OCI-LY7 (cell line): ENCODE results near the gene SIGLEC10. TPM values are rescaled to one million over a fixed set of nuclear protein-coding genes. Genes with fewer than 3 reads are reported as not detected.
"Not testable (repeated sequence)": the region's sequence is repeated elsewhere in the genome, so short reads cannot be mapped to it uniquely, and the experiment has no call there.

Experiments used
- BruUV-seq: library from RNA; stranded (reverse); fragments of 400-500 nt; replicated peaks from 2 replicates; lab custom pipeline; 2021; lab: Mats Ljungman, UMichigan
- CTCF ChIA-PET: fragments of 300-600 bp; sonication (Branson Sonifier 250); formaldehyde crosslinking; loops from one replicate; lab custom pipeline; 2022; ENCODE audit warnings: antibody characterized with exemption; ENCODE audit not compliant: unreplicated experiment; lab: Charles Lee
- POLR2A ChIA-PET: fragments of 300-600 bp; sonication (Branson Sonifier 250); formaldehyde crosslinking; loops from one replicate; lab custom pipeline; 2022; ENCODE audit warnings: antibody characterized with exemption; lab: Charles Lee
- DNase-seq: peaks from one replicate; pipeline ENCODE4 v3.0.0-alpha.2; 2015; ENCODE audit warnings: low spot score
- H2AFZ ChIP-seq: fragments of 200-600 bp; sonication (generic), shearing (Covaris generic); 2 replicates; pipeline ENCODE4 v1.6.1; 2014; ENCODE audit warnings: mild to moderate bottlenecking, antibody characterized with exemption, low read length, moderate library complexity
- H3K27ac ChIP-seq: fragments of 200-600 bp; sonication (generic); 2 replicates; pipeline ENCODE4 v1.5.1; 2014; ENCODE audit warnings: mixed run types, low read depth, mild to moderate bottlenecking, moderate library complexity, low read length, inconsistent platforms; ENCODE audit not compliant: poor library complexity, severe bottlenecking
- H3K36me3 ChIP-seq: fragments of 200-600 bp; sonication (generic); 2 replicates; pipeline ENCODE4 v1.6.1; 2014; ENCODE audit warnings: mild to moderate bottlenecking, antibody characterized with exemption, low read length, moderate library complexity, mixed read lengths; ENCODE audit not compliant: insufficient read depth
- H3K4me1 ChIP-seq: fragments of 200-600 bp; sonication (generic); 2 replicates; pipeline ENCODE4 v1.5.1; 2014; ENCODE audit warnings: mild to moderate bottlenecking, low read length; ENCODE audit not compliant: insufficient read depth, poor library complexity, severe bottlenecking
- H3K4me2 ChIP-seq: fragments of 200-600 bp; sonication (generic); 2 replicates; pipeline ENCODE4 v1.6.1; 2014; ENCODE audit warnings: mild to moderate bottlenecking, low read length
- H3K4me3 ChIP-seq: fragments of 200-600 bp; sonication (generic); 2 replicates; pipeline ENCODE4 v1.5.1; 2014; ENCODE audit warnings: mild to moderate bottlenecking, low read depth, low read length; ENCODE audit not compliant: poor library complexity, severe bottlenecking
- H3K79me2 ChIP-seq: fragments of 200-600 bp; sonication (generic); 2 replicates; pipeline ENCODE4 v1.6.1; 2016; ENCODE audit warnings: low read depth, mild to moderate bottlenecking, low read length, moderate library complexity, mixed read lengths; ENCODE audit not compliant: insufficient read depth
- H3K9me2 ChIP-seq: fragments of 200-600 bp; sonication (generic); 2 replicates; pipeline ENCODE4 v1.6.1; 2016; ENCODE audit warnings: mild to moderate bottlenecking, low read length, mixed read lengths; ENCODE audit not compliant: insufficient read depth
- H3K9me3 ChIP-seq: fragments of 200-600 bp; sonication (generic); 2 replicates; pipeline ENCODE4 v1.6.1; 2014; ENCODE audit warnings: mild to moderate bottlenecking, mixed run types, low read length, mixed read lengths
- H4K20me1 ChIP-seq: fragments of 200-600 bp; sonication (generic); 2 replicates; pipeline ENCODE4 v1.6.1; 2014; ENCODE audit warnings: mild to moderate bottlenecking, antibody characterized with exemption, low read length, moderate library complexity, mixed read lengths; ENCODE audit not compliant: insufficient read depth
- CTCF ChIP-seq: fragments of 200-600 bp; sonication (generic); conservative IDR thresholded peaks from 2 replicates; pipeline ENCODE4 v1.5.1; 2014; ENCODE audit warnings: mild to moderate bottlenecking, antibody characterized with exemption, low read length, moderate library complexity, mixed read lengths
- EZH2phosphoT487 ChIP-seq: fragments of 200-600 bp; sonication (generic); IDR thresholded peaks from 2 replicates; pipeline ENCODE4 v1.6.1; 2018; ENCODE audit warnings: low read depth, borderline replicate concordance, mild to moderate bottlenecking, mixed run types, antibody characterized with exemption, low read length, moderate library complexity, mixed read lengths
- intact Hi-C: fragments of 100-400 bp; cut with micrococcal nuclease; formaldehyde crosslinking; loops from one replicate; pipeline ENCODE4 v1.10.0; 2022; ENCODE audit not compliant: unreplicated experiment
- total RNA-seq, 2 experiments: library from RNA; depleted of rRNA in 1 of 2; stranded (reverse); fragments of >200 nt in 1 of 2; shearing (Covaris generic) in 1 of 2; gene quantifications; 2 replicates each; pipeline ENCODE4 v1.2.3, GENCODE V29; 2014 to 2022

Gene SIGLEC10
- total RNA-seq, 2 experiments from 2014 or later, result 25.2 to 26.6 TPM

DNA sequence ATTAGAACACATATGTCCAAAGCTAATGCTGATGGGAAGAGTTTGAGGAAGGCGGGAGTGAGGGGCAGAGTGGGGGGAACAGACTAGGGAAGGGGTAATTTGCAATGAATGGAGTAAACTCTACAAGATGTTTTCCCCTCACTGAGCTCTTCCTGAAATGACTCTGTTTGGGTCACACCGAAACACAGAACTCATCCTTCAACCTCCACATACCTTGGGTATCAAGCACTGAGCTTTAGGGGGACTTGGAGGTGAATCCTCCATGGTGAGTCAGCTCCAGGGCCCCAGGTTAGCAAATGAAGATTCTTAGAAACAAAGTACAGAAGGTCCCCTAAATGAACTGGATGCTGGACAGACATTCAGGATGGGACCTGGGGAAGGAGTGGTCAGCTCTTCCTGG is 1.3 kb upstream of the SIGLEC10 start:
- Histone ChIP-seq H3K9me3 (no peaks in the 10 kb centered on the region), H3K27ac (no peak overlapping the region), H2AFZ (no peak overlapping the region), H3K79me2 (peaks cover 13% of the 10 kb centered on the region; the same call in 1 of the 2 replicates), H3K9me2 (no peaks in the 10 kb centered on the region), H3K4me3 (no peak overlapping the region), H3K4me1 (peaks cover 24% of the 10 kb centered on the region), H3K36me3 (peaks cover 16% of the 10 kb centered on the region; the same call in 1 of the 2 replicates), H3K4me2 (no peak overlapping the region), H4K20me1 (no peaks in the 10 kb centered on the region)
- ChIA-PET POLR2A (no interaction called here), CTCF (no interaction called here)
- no TSS peak for BruUV-seq
- intact Hi-C loops, result no loop called here
- no peak for DNase-seq
- no peak for TF ChIP-seq EZH2phosphoT487
- TF ChIP-seq CTCF, result no peak

DNA sequence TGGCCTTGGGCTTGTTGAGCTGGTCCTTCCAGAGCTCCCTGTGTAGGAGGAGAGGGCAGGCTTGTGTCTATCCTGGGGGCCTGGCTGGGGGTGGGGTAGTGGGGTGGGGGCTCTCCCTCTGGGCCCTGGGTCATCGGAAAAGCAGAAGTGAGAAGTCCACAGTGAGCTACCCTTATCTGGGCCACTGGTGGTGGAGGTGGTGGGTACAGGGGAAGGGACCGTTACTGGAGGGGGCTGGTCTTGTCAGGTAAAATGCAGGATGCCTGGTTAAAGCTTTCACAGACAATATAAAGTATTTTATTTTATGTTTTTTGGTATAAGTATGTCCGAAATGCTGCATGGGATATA is 342 bp upstream of the SIGLEC10 start:
- ChIA-PET CTCF (interaction anchor here (0.5 to 1.0 kb wide), 5 partner anchors 10 to 266 kb away, joined by 3 to 5 read pairs (median 3); partner anchors contain the start of gene ETFB), POLR2A (interaction anchor here (0.6 to 1.8 kb wide), 7 partner anchors 10 to 653 kb away, joined by 3 to 11 read pairs (median 5); no protein-coding TSS in a partner anchor)
- peak overlapping the region; percentile 73; the same call in 1 of the 2 replicates for H2AFZ ChIP-seq
- no peak for TF ChIP-seq EZH2phosphoT487
- TF ChIP-seq CTCF, result no peak
- H3K4me1 ChIP-seq, result peaks cover 24% of the 10 kb centered on the region
- H3K9me2 ChIP-seq, result no peaks in the 10 kb centered on the region
- no peaks in the 10 kb centered on the region for H3K9me3 ChIP-seq
- peak overlapping the region; percentile 81 for H3K27ac ChIP-seq
- H3K79me2 ChIP-seq, result peaks cover 13% of the 10 kb centered on the region; the same call in 1 of the 2 replicates
- peak overlapping the region; percentile 94 for H3K4me2 ChIP-seq
- H3K36me3 ChIP-seq, result peaks cover 25% of the 10 kb centered on the region; the same call in 1 of the 2 replicates
- DNase-seq, result peak; percentile 71
- intact Hi-C loops, result loop anchor here (1.0 to 2.0 kb wide), 4 partner anchors 22 to 79 kb away; partner anchors contain the start of gene ETFB
- H3K4me3 ChIP-seq, result peak overlapping the region; percentile 87
- H4K20me1 ChIP-seq, result no peaks in the 10 kb centered on the region
- no TSS peak for BruUV-seq

- peak overlapping the region; percentile 81 for H3K27ac ChIP-seq
- H3K9me3 ChIP-seq, CTCF ChIA-PET, H4K20me1 ChIP-seq, BruUV-seq, DNase-seq, H3K9me2 ChIP-seq: not testable (repeated sequence)
- peaks cover 29% of the 10 kb centered on the region for H3K36me3 ChIP-seq
- POLR2A ChIA-PET, result interaction anchor here (1.8 kb wide), 1 partner anchor 21 kb away, joined by 11 read pairs; no protein-coding TSS in a partner anchor
- peaks cover 13% of the 10 kb centered on the region; the same call in 1 of the 2 replicates for H3K79me2 ChIP-seq
- peak overlapping the region; percentile 94 for H3K4me2 ChIP-seq
- intact Hi-C loops, result loop anchor here (2.0 kb wide), 2 partner anchors 50 to 78 kb away; partner anchors contain the start of gene ETFB
- H3K4me3 ChIP-seq, result peak overlapping the region; percentile 87
- H2AFZ ChIP-seq, result peak overlapping the region; percentile 73; the same call in 1 of the 2 replicates
- peaks cover 24% of the 10 kb centered on the region for H3K4me1 ChIP-seq
These were observed 1.0 kb downstream of the SIGLEC10 start for GRCh38 chr19:51416422-51416821.
